ENCODE data around the gene OTULIN. TPM values are rescaled to one million over a fixed set of nuclear protein-coding genes. Genes with fewer than 3 reads are reported as not detected.
A peak's percentile ranks its signal among the peaks of the same experiment; 100 is the strongest.

The OTULIN gene
- total RNA-seq, 1 experiment from 2014 or later = 22.4 TPM

DNA sequence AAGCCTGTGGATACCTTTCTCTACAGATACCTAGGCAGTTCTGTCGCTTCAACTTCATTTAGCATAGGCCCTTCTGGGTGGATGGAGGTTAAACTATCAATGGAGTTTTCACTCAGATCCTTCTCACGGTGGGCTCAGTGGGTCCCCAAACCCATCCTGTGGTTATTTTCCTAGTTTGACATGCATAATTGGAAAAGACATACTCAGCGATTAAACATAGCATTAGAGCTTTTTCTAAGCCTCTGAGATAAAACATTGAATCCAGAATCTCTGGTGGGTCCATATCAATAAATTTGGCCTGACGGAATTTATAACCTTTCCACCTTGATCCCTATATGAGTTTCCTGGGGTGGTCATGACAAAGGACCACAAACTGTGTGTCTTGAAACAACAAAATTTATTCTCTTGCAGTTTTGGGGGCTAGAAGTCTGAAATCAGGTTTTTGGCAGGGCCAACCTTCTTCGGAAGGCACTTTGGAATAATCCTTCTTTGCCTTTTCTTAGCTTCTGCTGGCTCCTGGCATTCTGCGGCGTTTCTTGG is 1.7 kb upstream of the OTULIN start:
- H3K4me2 ChIP-seq (ENCODE audit: low read length) = peak overlapping the region; percentile 91; the same call in 1 of the 2 replicates
- peak overlapping the region; percentile 73 for H3K4me3 ChIP-seq (ENCODE audit: low read length)
- ChIA-PET CTCF (no interaction called here), POLR2A (ENCODE audit: unreplicated experiment) (no interaction called here)
- peaks cover 17% of the 10 kb centered on the region for H4K20me1 ChIP-seq (ENCODE audit: low read length)
- H2AFZ ChIP-seq (ENCODE audit: low read length) = no peak overlapping the region
- no peak overlapping the region for H3K27ac ChIP-seq (ENCODE audit: low read length)
- H3K9ac ChIP-seq (ENCODE audit: low read length) = no peak overlapping the region
- intact Hi-C loops (cut with micrococcal nuclease) = loop anchor here (5.0 kb wide), 1 partner anchor 255 kb away; no protein-coding TSS in a partner anchor
- peaks cover 4% of the 10 kb centered on the region for H3F3A ChIP-seq (ENCODE audit: low read length, unreplicated experiment)
- peaks cover 46% of the 10 kb centered on the region for H3K79me2 ChIP-seq (ENCODE audit: low read length)
- BruUV-seq (replicated peaks) = no TSS peak
- no peak for ATAC-seq
- peaks cover 51% of the 10 kb centered on the region for H3K4me1 ChIP-seq (ENCODE audit: insufficient read depth, low read length)
- no peaks in the 10 kb centered on the region for H3K9me3 ChIP-seq (ENCODE audit: low read length)
- no peaks in the 10 kb centered on the region for H3K27me3 ChIP-seq (ENCODE audit: low read length)
- no peaks in the 10 kb centered on the region for H3K9me2 ChIP-seq (replicated peaks; ENCODE audit: low read length)
- no peak for DNase-seq
- H3K36me3 ChIP-seq (ENCODE audit: low read depth, low read length) = no peaks in the 10 kb centered on the region
- TF ChIP-seq, protein P1, sequence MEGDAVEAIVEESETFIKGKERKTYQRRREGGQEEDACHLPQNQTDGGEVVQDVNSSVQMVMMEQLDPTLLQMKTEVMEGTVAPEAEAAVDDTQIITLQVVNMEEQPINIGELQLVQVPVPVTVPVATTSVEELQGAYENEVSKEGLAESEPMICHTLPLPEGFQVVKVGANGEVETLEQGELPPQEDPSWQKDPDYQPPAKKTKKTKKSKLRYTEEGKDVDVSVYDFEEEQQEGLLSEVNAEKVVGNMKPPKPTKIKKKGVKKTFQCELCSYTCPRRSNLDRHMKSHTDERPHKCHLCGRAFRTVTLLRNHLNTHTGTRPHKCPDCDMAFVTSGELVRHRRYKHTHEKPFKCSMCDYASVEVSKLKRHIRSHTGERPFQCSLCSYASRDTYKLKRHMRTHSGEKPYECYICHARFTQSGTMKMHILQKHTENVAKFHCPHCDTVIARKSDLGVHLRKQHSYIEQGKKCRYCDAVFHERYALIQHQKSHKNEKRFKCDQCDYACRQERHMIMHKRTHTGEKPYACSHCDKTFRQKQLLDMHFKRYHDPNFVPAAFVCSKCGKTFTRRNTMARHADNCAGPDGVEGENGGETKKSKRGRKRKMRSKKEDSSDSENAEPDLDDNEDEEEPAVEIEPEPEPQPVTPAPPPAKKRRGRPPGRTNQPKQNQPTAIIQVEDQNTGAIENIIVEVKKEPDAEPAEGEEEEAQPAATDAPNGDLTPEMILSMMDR (conservative IDR thresholded peaks at IDR 0.05; ENCODE audit: low read depth, low read length) = no peak
- TF ChIP-seq EZH2 (IDR thresholded peaks at IDR 0.05; ENCODE audit: low read length, unreplicated experiment) (no peak), EZH2phosphoT487 (IDR thresholded peaks at IDR 0.05; ENCODE audit: borderline replicate concordance, low read length) (no peak)

DNA sequence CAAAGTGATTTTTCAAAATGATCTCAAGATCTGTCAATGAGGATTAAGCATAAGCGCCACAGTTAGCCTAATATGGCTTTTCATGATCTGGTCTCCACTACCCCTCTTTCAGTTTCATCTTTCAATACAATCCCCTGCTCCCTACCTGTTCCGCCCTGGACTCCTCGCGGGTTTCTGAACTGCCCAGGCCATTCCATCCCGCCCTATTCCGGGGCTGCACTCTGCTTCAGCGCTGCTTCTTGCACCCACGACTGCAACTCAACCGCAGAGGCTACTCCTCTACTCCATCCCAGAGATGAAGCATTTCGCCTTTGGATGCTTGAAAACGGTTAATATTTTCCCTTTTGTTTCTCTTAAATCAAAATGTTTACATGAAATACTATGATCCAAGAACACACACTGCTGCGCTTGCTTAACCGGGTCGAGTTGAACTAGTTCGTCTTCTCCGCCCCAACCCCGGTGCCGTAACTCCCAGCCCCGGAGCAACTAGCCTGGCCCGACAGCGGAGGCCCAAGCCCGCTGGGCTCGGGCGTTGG is 716 bp upstream of the OTULIN start:
- no peak for TF ChIP-seq EZH2 (IDR thresholded peaks at IDR 0.05; ENCODE audit: low read length, unreplicated experiment)
- no peak for TF ChIP-seq EZH2phosphoT487 (IDR thresholded peaks at IDR 0.05; ENCODE audit: borderline replicate concordance, low read length)
- TF ChIP-seq, protein P1 (conservative IDR thresholded peaks at IDR 0.05; ENCODE audit: low read depth, low read length) = no peak
- peaks cover 56% of the 10 kb centered on the region for H3K79me2 ChIP-seq (ENCODE audit: low read length)
- peak overlapping the region; percentile 73 for H3K4me3 ChIP-seq (ENCODE audit: low read length)
- peaks cover 4% of the 10 kb centered on the region for H3F3A ChIP-seq (ENCODE audit: low read length, unreplicated experiment)
- peak overlapping the region; percentile 91 for H3K4me2 ChIP-seq (ENCODE audit: low read length)
- peak overlapping the region; percentile 55 for H3K27ac ChIP-seq (ENCODE audit: low read length)
- ATAC-seq (peak; percentile 23), DNase-seq (no peak)
- ChIA-PET POLR2A (ENCODE audit: unreplicated experiment) (no interaction called here), CTCF (no interaction called here)
- no peaks in the 10 kb centered on the region; the same call in 1 of the 2 replicates for H3K36me3 ChIP-seq (ENCODE audit: low read depth, low read length)
- peaks cover 52% of the 10 kb centered on the region for H3K4me1 ChIP-seq (ENCODE audit: insufficient read depth, low read length)
- no peaks in the 10 kb centered on the region for H3K9me2 ChIP-seq (replicated peaks; ENCODE audit: low read length)
- peak overlapping the region; percentile 70 for H3K9ac ChIP-seq (ENCODE audit: low read length)
- H3K9me3 ChIP-seq (ENCODE audit: low read length) = no peaks in the 10 kb centered on the region
- BruUV-seq (replicated peaks) = TSS peak; percentile 67
- H3K27me3 ChIP-seq (ENCODE audit: low read length) = no peaks in the 10 kb centered on the region
- H2AFZ ChIP-seq (ENCODE audit: low read length) = peak overlapping the region; percentile 76
- intact Hi-C loops (cut with micrococcal nuclease) = loop anchor here (5.0 kb wide), 1 partner anchor 257 kb away; no protein-coding TSS in a partner anchor
- H4K20me1 ChIP-seq (ENCODE audit: low read length) = peaks cover 17% of the 10 kb centered on the region
